Measurements from ENCODE around the gene SLC19A1. TPM values are rescaled to one million over a fixed set of nuclear protein-coding genes. Genes with fewer than 3 reads are reported as not detected.

The SLC19A1 gene
- total RNA-seq, 1 donor from 2014 or later, result 11.0 TPM

GRCh38 chr21:45513741-45514310 lies 28.4 kb downstream of the SLC19A1 start:
- Mint-ChIP-seq H3K27ac (ENCODE audit: unreplicated experiment) (no peak overlapping the region), H3K4me3 (ENCODE audit: unreplicated experiment) (no peak overlapping the region)

GRCh38 chr21:45513003-45513717 lies 29.1 kb downstream of the SLC19A1 start:
- no peak overlapping the region for H3K27ac Mint-ChIP-seq (ENCODE audit: unreplicated experiment)

More at GRCh38 chr21:45513741-45514310, 28.4 kb downstream of the SLC19A1 start:
- H3K36me3 Mint-ChIP-seq (ENCODE audit: unreplicated experiment), result peaks cover 14% of the 10 kb centered on the region
- no peaks in the 10 kb centered on the region for H3K4me1 Mint-ChIP-seq (ENCODE audit: unreplicated experiment)
- no peaks in the 10 kb centered on the region for H3K27me3 Mint-ChIP-seq (ENCODE audit: unreplicated experiment)
- H3K9me3 Mint-ChIP-seq (ENCODE audit: unreplicated experiment), result peaks cover 10% of the 10 kb centered on the region
- no peak for TF ChIP-seq CTCF (IDR thresholded peaks at IDR 0.05)
- DNase-seq (ENCODE audit: extremely low spot score, unreplicated experiment), result no peak

GRCh38 chr21:45512626-45513002 lies 29.6 kb downstream of the SLC19A1 start:
- no peaks in the 10 kb centered on the region for H3K27me3 Mint-ChIP-seq (ENCODE audit: unreplicated experiment)
- peaks cover 6% of the 10 kb centered on the region for H3K36me3 Mint-ChIP-seq (ENCODE audit: unreplicated experiment)
- no peak for DNase-seq (ENCODE audit: extremely low spot score, unreplicated experiment)
- TF ChIP-seq CTCF (IDR thresholded peaks at IDR 0.05), result no peak
- H3K27ac Mint-ChIP-seq (ENCODE audit: unreplicated experiment), result no peak overlapping the region
- H3K4me3 Mint-ChIP-seq (ENCODE audit: unreplicated experiment), result no peak overlapping the region
- H3K9me3 Mint-ChIP-seq (ENCODE audit: unreplicated experiment), result no peaks in the 10 kb centered on the region
- no peaks in the 10 kb centered on the region for H3K4me1 Mint-ChIP-seq (ENCODE audit: unreplicated experiment)

More at GRCh38 chr21:45513003-45513717, 29.1 kb downstream of the SLC19A1 start:
- Mint-ChIP-seq H3K4me1 (ENCODE audit: unreplicated experiment) (no peaks in the 10 kb centered on the region), H3K4me3 (ENCODE audit: unreplicated experiment) (no peak overlapping the region), H3K27me3 (ENCODE audit: unreplicated experiment) (no peaks in the 10 kb centered on the region), H3K36me3 (ENCODE audit: unreplicated experiment) (peaks cover 8% of the 10 kb centered on the region), H3K9me3 (ENCODE audit: unreplicated experiment) (peaks cover 4% of the 10 kb centered on the region)
- no peak for TF ChIP-seq CTCF (IDR thresholded peaks at IDR 0.05)
- no peak for DNase-seq (ENCODE audit: extremely low spot score, unreplicated experiment)

- no peak for DNase-seq (ENCODE audit: extremely low spot score, unreplicated experiment)
- H3K27ac Mint-ChIP-seq (ENCODE audit: unreplicated experiment), result no peak overlapping the region
- peaks cover 6% of the 10 kb centered on the region for H3K36me3 Mint-ChIP-seq (ENCODE audit: unreplicated experiment)
- no peak for TF ChIP-seq CTCF (IDR thresholded peaks at IDR 0.05)
- no peaks in the 10 kb centered on the region for H3K4me1 Mint-ChIP-seq (ENCODE audit: unreplicated experiment)
- no peaks in the 10 kb centered on the region for H3K27me3 Mint-ChIP-seq (ENCODE audit: unreplicated experiment)
- H3K9me3 Mint-ChIP-seq (ENCODE audit: unreplicated experiment), result no peaks in the 10 kb centered on the region
- no peak overlapping the region for H3K4me3 Mint-ChIP-seq (ENCODE audit: unreplicated experiment)
Measured at GRCh38 chr21:45511661-45512431, 30.4 kb downstream of the SLC19A1 start.

- no peaks in the 10 kb centered on the region for H3K9me3 Mint-ChIP-seq (ENCODE audit: unreplicated experiment)
- H3K36me3 Mint-ChIP-seq (ENCODE audit: unreplicated experiment), result peaks cover 6% of the 10 kb centered on the region
Measured at GRCh38 chr21:45511007-45511406, 31.2 kb downstream of the SLC19A1 start.

More at GRCh38 chr21:45511007-45511406, 31.2 kb downstream of the SLC19A1 start:
- Mint-ChIP-seq H3K4me1 (ENCODE audit: unreplicated experiment) (no peaks in the 10 kb centered on the region), H3K4me3 (ENCODE audit: unreplicated experiment) (no peak overlapping the region), H3K27me3 (ENCODE audit: unreplicated experiment) (no peaks in the 10 kb centered on the region), H3K27ac (ENCODE audit: unreplicated experiment) (no peak overlapping the region)
- DNase-seq (ENCODE audit: extremely low spot score, unreplicated experiment), result no peak
- no peak for TF ChIP-seq CTCF (IDR thresholded peaks at IDR 0.05)
